ENCODE results near the gene MEF2B. TPM values are rescaled to one million over a fixed set of nuclear protein-coding genes. Genes with fewer than 3 reads are reported as not detected.

The MEF2B gene
- total RNA-seq, 6 experiments from 2014 or later = 0.24 to 2.1 (median 0.97) TPM; not detected in 2

Other genes with a start within 250 kb of the MEF2B start
- gene HOMER3, start 229.0 kb downstream of the MEF2B start, total RNA-seq = 1 to 10 TPM; 2.3 to 4.7 (median 3.2) TPM
- 10 to 100 TPM; 17.4 to 36.4 (median 30.0) TPM for gene SUGP2, start 136.7 kb downstream of the MEF2B start, total RNA-seq
- 10 to 100 TPM; 19.3 to 64.8 (median 41.4) TPM for gene ARMC6, start 136.7 kb downstream of the MEF2B start, total RNA-seq
- gene SLC25A42, start 106.3 kb downstream of the MEF2B start, total RNA-seq = 10 to 100 TPM; 20.7 to 80.7 (median 69.7) TPM
- 10 to 100 TPM; 20.2 to 29.4 (median 22.2) TPM for gene TMEM161A, start 31.8 kb downstream of the MEF2B start, total RNA-seq
- 10 to 100 TPM in 3 of 6 experiments, 1 to 10 TPM in 3; 6.0 to 12.2 (median 9.8) TPM for gene BORCS8, start 21.9 kb upstream of the MEF2B start, total RNA-seq
- gene RFXANK, start 22.0 kb upstream of the MEF2B start, total RNA-seq = 10 to 100 TPM; 13.8 to 21.2 (median 17.3) TPM
- 10 to 100 TPM in 1 of 6 experiments, 1 to 10 TPM in 5; 2.6 to 11.3 (median 5.4) TPM for gene NR2C2AP, start 33.2 kb upstream of the MEF2B start, total RNA-seq
- under 1 TPM in 4 of 6 experiments, not detected in 2; 0.04 to 0.07 (median 0.06) TPM for gene NCAN, start 41.7 kb upstream of the MEF2B start, total RNA-seq
- gene TM6SF2, start 103.0 kb upstream of the MEF2B start, total RNA-seq = 10 to 100 TPM; 10.9 to 64.1 (median 25.3) TPM
- gene SUGP1, start 150.2 kb upstream of the MEF2B start, total RNA-seq = 10 to 100 TPM; 19.7 to 25.9 (median 23.6) TPM
- gene MAU2, start 150.6 kb upstream of the MEF2B start, total RNA-seq = 10 to 100 TPM; 10.4 to 30.4 (median 19.3) TPM
- gene GATAD2A, start 235.4 kb upstream of the MEF2B start, total RNA-seq = 10 to 100 TPM; 23.9 to 59.6 (median 39.2) TPM

Data from right lobe of liver (tissue), 5 donors.